Dermis microvascular lymphatic vessel endothelial cell (primary cell): Measurements from ENCODE around the gene TYK2. TPM values are rescaled to one million over a fixed set of nuclear protein-coding genes. Genes with fewer than 3 reads are reported as not detected.

Experiments
- DNase-seq, 2 donors: peaks; one replicate each; pipeline versions ENCODE4 v3.0.0 to v3.0.0-alpha.2; 2010; ENCODE audit warnings: low read depth in 2 of 2
- total RNA-seq: library from RNA; depleted of rRNA; stranded (reverse); fragments of >200 nt; gene quantifications from 2 replicates; pipeline ENCODE4 v1.2.1, GENCODE V29; 2014

The TYK2 gene
- total RNA-seq, 1 donor from 2014 or later: 57.0 TPM

GRCh38 chr19:10334588-10335351, 45.6 kb downstream of the TYK2 start:
- DNase-seq: peak; percentile 88 to 97

GRCh38 chr19:10333758-10334587, 46.4 kb downstream of the TYK2 start:
- DNase-seq: no peak

- peak; percentile 93 to 99 for DNase-seq
Measured at GRCh38 chr19:10332965-10333757, 47.2 kb downstream of the TYK2 start, which contains the start of gene RAVER1. TSS of gene RAVER1 (minus strand) at chr19:10333529. CDS start at chr19:10333507, 22 bp downstream.

GRCh38 chr19:10332158-10332964, 48.0 kb downstream of the TYK2 start:
- DNase-seq: no peak

- DNase-seq: no peak
Measured at GRCh38 chr19:10329555-10329954, 50.8 kb downstream of the TYK2 start.

- no peak for DNase-seq
Measured at GRCh38 chr19:10328558-10329429, 51.6 kb downstream of the TYK2 start.

- no peak for DNase-seq
Measured at GRCh38 chr19:10327793-10328192, 52.6 kb downstream of the TYK2 start.

GRCh38 chr19:10325732-10326131, 54.6 kb downstream of the TYK2 start:
- DNase-seq: no peak

- no peak for DNase-seq
Measured at GRCh38 chr19:10321874-10322835, 58.2 kb downstream of the TYK2 start.

- DNase-seq: no peak
Measured at GRCh38 chr19:10321417-10321797, 59.0 kb downstream of the TYK2 start.

- DNase-seq: no peak
Measured at GRCh38 chr19:10320602-10321416, 59.6 kb downstream of the TYK2 start.

- DNase-seq: no peak
Measured at GRCh38 chr19:10318807-10319682, 61.3 kb downstream of the TYK2 start.

- no peak for DNase-seq
Measured at GRCh38 chr19:10317857-10318462, 62.4 kb downstream of the TYK2 start.

- DNase-seq: no peak
Measured at GRCh38 chr19:10317045-10317856, 63.1 kb downstream of the TYK2 start.

GRCh38 chr19:10316229-10317044, 63.9 kb downstream of the TYK2 start:
- DNase-seq: no peak
